ENCODE results near the gene DNAJC22. TPM values are rescaled to one million over a fixed set of nuclear protein-coding genes. Genes with fewer than 3 reads are reported as not detected.

Gene DNAJC22
- total and polyA plus RNA-seq, 2 donors (not counting 1 experiment from before 2014, with no cell fraction given), result 2.4 to 4.8 TPM

GRCh38 chr12:49325606-49326005, 21.1 kb upstream of the DNAJC22 start:
- Histone ChIP-seq H3K9ac (ENCODE audit: insufficient read depth, low read length) (no peak overlapping the region), H2AFZ (ENCODE audit: low read length) (no peak overlapping the region), H3K4me3 (replicated peaks in 1 of 4; ENCODE audit: control extremely low read depth in 1 of 4, insufficient read depth in 1 of 4, low read depth in 3 of 4, low read length in 4 of 4) (no peak overlapping the region), H3K27me3 (ENCODE audit: control insufficient read depth, insufficient read depth, low read length) (no peaks in the 10 kb centered on the region), H3K4me2 (ENCODE audit: extremely low read depth, insufficient read depth, low read length) (no peak overlapping the region), H3K27ac (ENCODE audit: insufficient read depth, low read length) (no peak overlapping the region), H3K36me3 (ENCODE audit: control insufficient read depth, insufficient read depth, low read length) (peaks cover 8% of the 10 kb centered on the region), H3K79me2 (ENCODE audit: control insufficient read depth, insufficient read depth, low read length) (peaks cover 11% of the 10 kb centered on the region), H3K9me3 (ENCODE audit: control insufficient read depth, insufficient read depth, low read depth, low read length) (no peaks in the 10 kb centered on the region), H3K4me1 (ENCODE audit: control insufficient read depth, extremely low read depth, insufficient read depth, low read length) (peaks cover 2% of the 10 kb centered on the region), H4K20me1 (ENCODE audit: control insufficient read depth, extremely low read depth, insufficient read depth, low read length) (no peaks in the 10 kb centered on the region)
- no peak for TF ChIP-seq EZH2 (IDR thresholded peaks at IDR 0.05; ENCODE audit: low read length, missing control alignments)
- TF ChIP-seq CTCF (conservative IDR thresholded peaks at IDR 0.05 in 1 of 2, IDR thresholded peaks at IDR 0.05 in 1 of 2; ENCODE audit: low read depth in 1 of 2, low read length in 2 of 2), result no peak
- no peak for DNase-seq (ENCODE audit: low read depth in 2 of 2)

- Histone ChIP-seq H4K20me1 (ENCODE audit: control insufficient read depth, extremely low read depth, insufficient read depth, low read length) (no peaks in the 10 kb centered on the region), H3K79me2 (ENCODE audit: control insufficient read depth, insufficient read depth, low read length) (peaks cover 11% of the 10 kb centered on the region), H3K9ac (ENCODE audit: insufficient read depth, low read length) (no peak overlapping the region), H3K27ac (ENCODE audit: insufficient read depth, low read length) (no peak overlapping the region), H2AFZ (ENCODE audit: low read length) (no peak overlapping the region), H3K4me3 (replicated peaks in 1 of 4; ENCODE audit: control extremely low read depth in 1 of 4, insufficient read depth in 1 of 4, low read depth in 3 of 4, low read length in 4 of 4) (no peak overlapping the region), H3K4me2 (ENCODE audit: extremely low read depth, insufficient read depth, low read length) (no peak overlapping the region), H3K9me3 (ENCODE audit: control insufficient read depth, insufficient read depth, low read depth, low read length) (no peaks in the 10 kb centered on the region), H3K4me1 (ENCODE audit: control insufficient read depth, extremely low read depth, insufficient read depth, low read length) (no peaks in the 10 kb centered on the region), H3K36me3 (ENCODE audit: control insufficient read depth, insufficient read depth, low read length) (peaks cover 11% of the 10 kb centered on the region), H3K27me3 (ENCODE audit: control insufficient read depth, insufficient read depth, low read length) (no peaks in the 10 kb centered on the region)
- DNase-seq (ENCODE audit: low read depth in 2 of 2), result no peak
- TF ChIP-seq CTCF (conservative IDR thresholded peaks at IDR 0.05 in 1 of 2, IDR thresholded peaks at IDR 0.05 in 1 of 2; ENCODE audit: low read depth in 1 of 2, low read length in 2 of 2) (no peak), EZH2 (IDR thresholded peaks at IDR 0.05; ENCODE audit: low read length, missing control alignments) (no peak)
Measured at GRCh38 chr12:49327368-49327767, 19.3 kb upstream of the DNAJC22 start.

- Histone ChIP-seq H3K4me3 (replicated peaks in 1 of 4; ENCODE audit: control extremely low read depth in 1 of 4, insufficient read depth in 1 of 4, low read depth in 3 of 4, low read length in 4 of 4) (no peak overlapping the region), H4K20me1 (ENCODE audit: control insufficient read depth, extremely low read depth, insufficient read depth, low read length) (no peaks in the 10 kb centered on the region), H3K9me3 (ENCODE audit: control insufficient read depth, insufficient read depth, low read depth, low read length) (no peaks in the 10 kb centered on the region), H3K79me2 (ENCODE audit: control insufficient read depth, insufficient read depth, low read length) (peaks cover 11% of the 10 kb centered on the region), H3K36me3 (ENCODE audit: control insufficient read depth, insufficient read depth, low read length) (peaks cover 11% of the 10 kb centered on the region), H3K9ac (ENCODE audit: insufficient read depth, low read length) (no peak overlapping the region), H3K4me2 (ENCODE audit: extremely low read depth, insufficient read depth, low read length) (no peak overlapping the region), H3K4me1 (ENCODE audit: control insufficient read depth, extremely low read depth, insufficient read depth, low read length) (no peaks in the 10 kb centered on the region), H2AFZ (ENCODE audit: low read length) (no peak overlapping the region), H3K27me3 (ENCODE audit: control insufficient read depth, insufficient read depth, low read length) (no peaks in the 10 kb centered on the region), H3K27ac (ENCODE audit: insufficient read depth, low read length) (no peak overlapping the region)
- no peak for DNase-seq (ENCODE audit: low read depth in 2 of 2)
- TF ChIP-seq CTCF (conservative IDR thresholded peaks at IDR 0.05 in 1 of 2, IDR thresholded peaks at IDR 0.05 in 1 of 2; ENCODE audit: low read depth in 1 of 2, low read length in 2 of 2) (no peak), EZH2 (IDR thresholded peaks at IDR 0.05; ENCODE audit: low read length, missing control alignments) (no peak)
Measured at GRCh38 chr12:49327887-49328286, 18.8 kb upstream of the DNAJC22 start.

Data from fibroblast of lung (primary cell).